SK-N-SH treated with all-trans-retinoic acid at 6 μM for 48 hours (cell line): ENCODE results near the gene FAM120A.

Source experiments
- ATAC-seq: fragments of 200-7000 bp; cut with Tn5 transposase; 3 replicates; pipeline ENCODE4 v1.9.1; 2020; ENCODE audit warnings: mild to moderate bottlenecking, moderate library complexity
- ARNTL ChIP-seq: fragments of 450-650 bp; formaldehyde crosslinking; IDR thresholded peaks from 2 replicates; pipeline ENCODE4 v1.5.0; 2020; ENCODE audit warnings: low read depth, mild to moderate bottlenecking, moderate library complexity, borderline replicate concordance
- CREB5 ChIP-seq: fragments of 250-450 bp; sonication (Bioruptor Pico); IDR thresholded peaks from 2 replicates; pipeline ENCODE4 v1.5.1; 2020; ENCODE audit warnings: low read depth, mild to moderate bottlenecking, moderate library complexity
- CSRNP3 ChIP-seq: fragments of 250-450 bp; sonication (Bioruptor Pico); IDR thresholded peaks from 2 replicates; pipeline ENCODE4 v1.5.1; 2021; ENCODE audit warnings: mild to moderate bottlenecking, moderate library complexity
- ESRRG ChIP-seq: fragments of 250-450 bp; sonication (Bioruptor Pico); IDR thresholded peaks from 2 replicates; pipeline ENCODE4 v1.6.1; 2021; ENCODE audit warnings: mild to moderate bottlenecking
- ISL1 ChIP-seq: fragments of 250-450 bp; sonication (Bioruptor Pico); IDR thresholded peaks from 2 replicates; pipeline ENCODE4 v2.1.2; 2022; ENCODE audit warnings: mild to moderate bottlenecking, moderate library complexity
- OSR1 ChIP-seq: fragments of 250-450 bp; sonication (Bioruptor Pico); IDR thresholded peaks from 2 replicates; pipeline ENCODE4 v1.8.0; 2022; ENCODE audit warnings: moderate library complexity, mild to moderate bottlenecking, inconsistent platforms
- PATZ1 ChIP-seq: fragments of 250-450 bp; sonication (Bioruptor Pico); IDR thresholded peaks from 2 replicates; pipeline ENCODE4 v1.8.0; 2020; ENCODE audit warnings: mild to moderate bottlenecking, moderate library complexity, borderline replicate concordance
- POU6F1 ChIP-seq: fragments of 250-450 bp; sonication (Bioruptor Pico); IDR thresholded peaks from 2 replicates; pipeline ENCODE4 v1.8.0; 2021; ENCODE audit warnings: low read depth, mild to moderate bottlenecking, moderate library complexity, borderline replicate concordance
- PPARA ChIP-seq: fragments of 250-450 bp; sonication (Bioruptor Pico); IDR thresholded peaks from 2 replicates; pipeline ENCODE4 v1.5.0; 2020; ENCODE audit warnings: mild to moderate bottlenecking, borderline replicate concordance
- TOX ChIP-seq: fragments of 250-450 bp; sonication (Bioruptor Pico); IDR thresholded peaks from 2 replicates; pipeline ENCODE4 v1.8.0; 2021; ENCODE audit warnings: mild to moderate bottlenecking, moderate library complexity, borderline replicate concordance
- TSHZ2 ChIP-seq: fragments of 250-450 bp; sonication (Bioruptor Pico); IDR thresholded peaks from 2 replicates; pipeline ENCODE4 v1.5.0; 2020; ENCODE audit warnings: mild to moderate bottlenecking, moderate library complexity
- ZFP3 ChIP-seq: fragments of 250-450 bp; sonication (Bioruptor Pico); IDR thresholded peaks from 2 replicates; pipeline ENCODE4 v1.5.0; 2020; ENCODE audit warnings: mild to moderate bottlenecking, moderate library complexity
- ZNF565 ChIP-seq: fragments of 450-650 bp; formaldehyde crosslinking; conservative IDR thresholded peaks from 2 replicates; pipeline ENCODE4 v1.5.0; 2020; ENCODE audit warnings: low read depth, mild to moderate bottlenecking, moderate library complexity
- ZNF8 ChIP-seq: fragments of 450-650 bp; formaldehyde crosslinking; IDR thresholded peaks from 2 replicates; pipeline ENCODE4 v1.5.0; 2020; ENCODE audit warnings: mild to moderate bottlenecking, moderate library complexity

Gene FAM120A

GRCh38 chr9:93597871-93598646 is 146.6 kb downstream of the FAM120A start:
- no peak for ATAC-seq
- TF ChIP-seq ZFP3, result no peak
- TF ChIP-seq ZNF8 (CRISPR knock-in tag), result no peak
- no peak for TF ChIP-seq ESRRG (CRISPR knock-in tag)
- TF ChIP-seq ISL1 (CRISPR knock-in tag), result no peak
- TF ChIP-seq TOX (CRISPR knock-in tag), result no peak
- TF ChIP-seq ARNTL (CRISPR knock-in tag), result no peak
- TF ChIP-seq CREB5 (CRISPR knock-in tag), result no peak
- TF ChIP-seq CSRNP3 (CRISPR knock-in tag), result no peak
- TF ChIP-seq ZNF565 (CRISPR knock-in tag), result no peak
- no peak for TF ChIP-seq POU6F1

- no peak for ATAC-seq
- TF ChIP-seq PATZ1 (no peak), PPARA (CRISPR knock-in tag) (no peak), OSR1 (CRISPR knock-in tag) (no peak)
These were observed 147.3 kb downstream of the FAM120A start for GRCh38 chr9:93598647-93599241.

- ATAC-seq, result no peak
- TF ChIP-seq TOX (CRISPR knock-in tag), result no peak
- no peak for TF ChIP-seq PATZ1
- TF ChIP-seq TSHZ2 (CRISPR knock-in tag), result no peak
- TF ChIP-seq ISL1 (CRISPR knock-in tag), result no peak
- TF ChIP-seq ZFP3, result no peak
- no peak for TF ChIP-seq ZNF8 (CRISPR knock-in tag)
These were observed 148.3 kb downstream of the FAM120A start for GRCh38 chr9:93599571-93600403.
